NCI-H2107 treated with DMSO at 0.1 percent for 48 hours (cell line): ENCODE measurements around the gene AP3S1.
"Not testable (repeated sequence)": the region's sequence is repeated elsewhere in the genome, so short reads cannot be mapped to it uniquely, and the experiment has no call there.

Experiments
- DNase-seq: peaks from one replicate; lab custom pipeline; 2025; ENCODE audit not compliant: unreplicated experiment; lab: John Stamatoyannopoulos, UW

Gene AP3S1

DNA sequence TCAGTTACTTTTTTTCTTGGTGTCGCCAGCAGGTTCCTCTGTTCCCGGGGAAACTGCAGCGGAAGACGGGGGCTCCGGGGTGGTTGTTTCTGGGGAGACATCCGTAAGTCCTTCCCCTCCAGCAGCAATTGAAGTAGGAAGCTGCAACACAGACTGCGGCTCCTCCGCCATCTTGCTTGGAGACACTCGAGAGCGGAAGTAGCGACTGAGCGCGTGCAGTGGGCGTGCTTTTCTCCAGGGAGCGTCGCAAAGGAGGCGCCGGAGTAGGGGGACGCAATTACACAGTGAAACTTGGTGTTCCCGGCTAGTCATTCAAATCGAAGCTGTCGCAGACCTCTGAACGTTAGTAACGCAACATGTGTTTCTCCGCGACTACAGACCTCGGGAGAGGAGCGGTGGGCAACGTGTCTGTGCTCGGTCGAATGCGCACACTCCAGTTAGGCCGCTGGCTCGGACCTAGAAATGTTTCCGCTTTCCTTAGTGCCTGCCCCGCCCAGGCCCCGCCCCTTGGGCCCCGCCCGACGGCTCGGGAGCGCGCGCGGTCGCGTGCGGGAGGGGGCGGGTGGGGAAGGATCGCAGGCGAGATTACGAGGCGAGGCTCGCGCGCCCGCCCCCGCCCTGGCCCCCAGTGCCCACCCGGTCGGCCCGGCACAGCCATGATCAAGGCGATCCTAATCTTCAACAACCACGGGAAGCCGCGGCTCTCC is at the start of gene AP3S1, which contains the start of gene ATG12:
Gene AP3S1, plus strand, starts transcription at position 554 of the 707 bp plus-strand sequence. Its CDS starts 103 bp downstream, at position 657.
Gene ATG12, minus strand, starts transcription at position 184 of the 707 bp plus-strand sequence. Its CDS starts 13 bp downstream, at position 171.
- peak; percentile 77 for DNase-seq

- DNase-seq = no peak
Observed at GRCh38 chr5:115795700-115796099, 46.0 kb upstream of the AP3S1 start.

GRCh38 chr5:115796656-115797055 is 45.1 kb upstream of the AP3S1 start:
- DNase-seq = no peak

GRCh38 chr5:115798252-115798651 is 43.5 kb upstream of the AP3S1 start:
- no peak for DNase-seq

- no peak for DNase-seq
Observed at GRCh38 chr5:115800108-115800507, 41.6 kb upstream of the AP3S1 start.

- DNase-seq = no peak
Observed at GRCh38 chr5:115801152-115801551, 40.6 kb upstream of the AP3S1 start.

- DNase-seq = no peak
Observed at GRCh38 chr5:115801984-115802383, 39.8 kb upstream of the AP3S1 start.

DNA sequence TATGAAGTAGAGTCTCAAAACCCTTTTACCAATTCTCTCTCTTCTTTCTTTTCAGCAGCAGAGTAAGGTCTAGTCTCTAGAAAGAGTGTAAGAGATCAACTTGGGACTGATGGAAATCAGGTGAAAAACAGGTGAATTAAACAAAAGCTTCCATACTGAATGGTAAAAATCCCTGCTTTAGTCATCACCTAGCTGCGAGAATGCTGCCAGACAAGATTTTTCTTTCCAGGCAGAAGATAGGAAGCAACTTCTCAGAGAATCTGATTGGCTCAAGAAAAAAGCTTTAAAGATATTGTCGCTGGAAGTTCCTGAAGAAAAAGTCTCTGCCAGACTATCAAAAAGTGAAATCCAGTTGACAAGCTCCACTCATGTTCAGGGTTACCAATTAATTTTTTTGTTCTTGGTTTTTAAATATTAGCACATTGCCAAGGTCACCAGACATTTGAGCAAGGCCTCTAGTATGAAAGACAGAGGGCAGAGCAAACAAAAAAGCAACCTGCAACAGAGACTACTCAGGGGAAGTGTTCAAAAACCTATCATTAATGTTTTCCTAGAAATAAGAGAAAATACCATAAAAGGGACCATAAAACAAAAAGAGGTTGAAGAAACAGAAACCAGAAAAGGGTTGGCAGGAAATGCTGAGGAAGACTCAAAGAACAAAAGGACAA is 34.6 kb upstream of the AP3S1 start:
- no peak for DNase-seq

GRCh38 chr5:115807654-115808052 is 34.1 kb upstream of the AP3S1 start:
- no peak for DNase-seq

DNA sequence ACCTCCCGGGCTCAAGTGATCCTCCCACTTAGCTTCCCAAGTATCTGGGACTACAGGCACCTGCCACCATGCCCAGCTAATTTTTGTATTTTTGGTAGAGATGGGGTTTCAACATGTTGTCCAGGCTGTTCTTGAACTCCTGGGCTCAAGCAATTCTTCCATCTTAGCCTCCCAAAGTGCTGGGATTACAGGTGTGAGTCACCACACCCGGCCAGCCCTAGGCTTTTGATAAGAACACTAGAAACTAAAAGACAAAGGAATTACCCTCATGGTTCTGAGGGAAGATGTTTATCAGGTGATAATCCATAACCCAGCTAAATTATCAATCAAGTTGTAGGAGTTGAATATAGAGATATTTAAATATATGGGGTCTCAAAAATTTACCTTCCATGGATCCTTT is 33.7 kb upstream of the AP3S1 start:
- DNase-seq = not testable (repeated sequence)

DNA sequence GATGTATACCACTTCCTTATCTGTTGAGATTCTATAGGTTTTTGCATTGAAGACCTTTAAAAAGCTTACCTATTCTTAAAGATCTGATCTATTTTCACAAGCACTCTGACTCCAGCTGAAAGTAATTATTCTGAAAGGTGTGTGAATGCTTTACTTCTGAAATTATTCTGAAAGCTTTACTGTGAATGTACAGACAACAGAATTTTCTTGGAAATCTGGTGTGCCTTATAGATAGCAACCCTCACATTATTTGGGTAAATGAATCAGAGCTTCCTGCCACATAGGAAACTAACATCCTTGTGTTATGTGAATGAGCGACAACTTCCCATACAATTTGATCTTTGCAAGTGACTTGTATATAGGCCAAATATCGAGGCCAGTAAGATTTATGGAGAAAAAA is 31.8 kb upstream of the AP3S1 start:
- no peak for DNase-seq

DNA sequence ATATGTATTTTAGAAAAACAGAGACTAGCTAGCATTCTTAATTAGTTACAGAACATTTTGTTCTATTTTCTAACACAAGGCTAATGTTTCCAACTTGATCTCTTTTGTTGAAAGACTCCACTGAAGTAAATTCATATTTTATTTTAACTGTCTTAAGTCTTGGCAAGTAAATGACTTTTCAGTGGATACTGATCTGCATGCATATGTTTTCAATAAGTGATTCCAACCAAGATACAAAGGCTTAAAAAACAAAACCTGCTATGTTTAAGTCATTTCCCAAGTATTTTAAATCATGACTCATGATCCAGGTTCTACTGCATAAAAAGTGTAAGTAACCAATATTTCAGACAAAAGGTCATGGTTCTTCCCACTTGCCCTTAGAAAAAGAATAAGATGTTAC is 31.0 kb upstream of the AP3S1 start:
- no peak for DNase-seq

DNA sequence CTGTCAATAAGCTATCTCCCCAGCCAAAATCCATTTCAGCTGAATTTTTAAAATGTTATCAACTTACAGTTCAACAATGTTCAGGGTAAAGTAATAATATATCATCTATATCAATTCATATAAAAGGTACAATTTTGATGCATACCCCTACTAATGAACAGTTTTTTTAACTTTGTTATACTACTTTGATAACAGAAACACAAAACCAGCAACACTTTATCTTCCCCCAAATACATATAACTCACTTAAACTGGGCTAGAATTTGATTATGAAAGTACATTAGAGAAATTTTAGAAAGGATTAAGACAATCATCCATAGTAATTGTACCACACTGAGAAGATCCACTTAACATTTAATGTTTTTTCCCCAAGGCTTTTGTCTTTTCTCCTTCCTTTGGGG is 30.3 kb upstream of the AP3S1 start:
- DNase-seq = no peak

DNA sequence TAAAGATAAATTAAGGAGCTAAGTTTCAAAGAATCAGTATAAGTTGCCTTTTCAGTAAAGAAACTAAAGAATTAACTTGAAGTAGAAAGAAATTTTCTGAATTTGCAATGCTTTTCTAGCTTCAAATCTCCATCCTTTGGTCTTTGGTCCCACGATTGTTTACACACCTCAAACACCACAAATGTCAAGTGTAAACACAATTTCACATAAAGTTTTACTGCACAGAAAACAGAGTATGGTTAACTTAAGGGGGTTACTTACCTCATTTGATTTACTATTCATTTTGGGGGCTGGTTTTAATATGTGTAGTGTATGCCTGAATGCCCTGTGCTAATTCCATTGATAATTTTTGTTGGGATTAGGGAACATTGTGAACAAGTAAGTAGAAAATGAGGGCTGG is 29.4 kb upstream of the AP3S1 start:
- DNase-seq = no peak

GRCh38 chr5:115813719-115814118 is 28.0 kb upstream of the AP3S1 start:
- DNase-seq = no peak

DNA sequence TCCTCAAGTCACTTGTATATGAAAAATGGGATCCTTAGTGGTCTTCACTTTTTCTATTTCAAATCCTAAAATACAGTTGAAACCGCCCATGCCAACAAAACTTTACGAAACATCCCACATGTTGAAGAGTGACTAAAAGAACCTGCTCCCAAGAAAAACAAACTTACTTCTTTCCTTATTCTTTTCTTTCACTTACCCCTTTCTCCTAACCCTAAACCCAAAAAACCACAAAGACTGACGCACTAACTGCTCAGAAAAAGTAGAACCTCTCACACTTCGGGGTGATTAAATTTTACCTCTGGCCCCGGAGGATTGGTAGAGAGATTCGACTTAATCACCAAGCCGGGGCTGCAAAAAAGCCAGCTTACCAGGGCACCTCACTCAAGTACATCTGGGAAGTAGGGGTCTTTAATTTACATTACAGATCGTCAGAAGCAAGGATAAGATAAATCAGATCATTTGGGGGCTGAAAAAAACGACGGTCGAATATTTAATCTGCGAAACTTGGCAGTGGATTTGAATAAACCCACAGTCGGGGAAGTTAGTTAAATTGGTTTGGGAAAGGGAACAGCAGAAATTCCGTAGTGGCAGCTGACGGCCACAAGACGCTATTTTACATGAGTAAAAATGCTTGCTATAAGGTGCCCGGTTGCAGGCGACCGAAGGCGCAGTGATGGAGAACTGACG is 26.6 kb upstream of the AP3S1 start:
- no peak for DNase-seq

- no peak for DNase-seq
Observed at GRCh38 chr5:115815693-115816225, 26.0 kb upstream of the AP3S1 start.

- DNase-seq = no peak
Observed at GRCh38 chr5:115816226-115817081, 25.3 kb upstream of the AP3S1 start, which contains the start of gene CDO1. Gene CDO1 (minus strand): TSS chr5:115816659. CDS start chr5:115816397, 262 bp downstream.

DNA sequence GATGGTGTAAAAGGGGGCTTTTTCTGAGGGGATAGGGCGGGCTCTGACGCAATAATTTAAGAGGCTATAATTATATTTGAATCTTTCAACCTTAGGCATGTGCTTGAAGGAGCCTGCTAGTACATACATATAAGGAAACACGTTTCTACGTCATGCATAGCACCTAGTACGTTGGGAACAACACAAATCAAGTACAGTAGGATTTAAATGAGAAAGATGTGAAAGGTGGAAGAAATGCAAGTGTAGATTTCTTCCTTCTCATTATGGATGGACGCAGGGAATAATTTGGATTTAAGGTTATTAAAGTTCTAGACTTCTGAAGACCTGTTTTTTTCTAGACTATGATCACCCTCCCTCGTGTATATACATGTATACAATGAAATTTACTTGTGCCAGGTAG is 24.3 kb upstream of the AP3S1 start:
- DNase-seq = no peak

DNA sequence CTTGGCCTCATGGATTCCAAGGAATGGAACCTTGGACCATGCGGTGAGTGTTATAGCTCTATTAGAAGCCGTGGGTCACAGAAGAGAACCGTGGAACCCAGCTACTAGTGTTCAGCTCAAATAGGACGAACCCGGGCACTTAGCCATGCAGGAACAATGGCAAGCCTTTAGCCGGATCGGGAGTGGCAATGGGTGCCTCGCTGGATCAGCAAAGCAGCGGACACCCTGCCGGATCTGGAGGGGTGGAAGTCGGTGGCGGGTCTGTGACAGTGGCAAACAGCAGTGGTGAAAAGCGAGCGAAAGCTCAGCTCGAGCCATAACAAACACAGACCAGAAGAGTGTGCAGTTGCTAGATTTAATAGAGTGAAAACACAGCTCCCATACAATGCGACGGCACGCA is 22.9 kb upstream of the AP3S1 start:
- no peak for DNase-seq

GRCh38 chr5:115820846-115821245 is 20.9 kb upstream of the AP3S1 start:
- DNase-seq = no peak
